GM12891 (cell line): ENCODE measurements around the gene NCK1.

Experiments used
- DNase-seq: peaks from one replicate; pipeline ENCODE4 v3.0.0; 2011; ENCODE audit warnings: low spot score; ENCODE audit not compliant: insufficient read length
- FAIRE-seq: peaks from 2 replicates; lab custom pipeline; 2011; peaks lifted over from hg19 to GRCh38; lab: Jason Lieb, UNC
- PAX5 ChIP-seq: IDR thresholded peaks from 2 replicates; pipeline ENCODE4 v1.6.1; 2011; ENCODE audit warnings: low read length, moderate library complexity, mild to moderate bottlenecking; ENCODE audit not compliant: insufficient read depth, severe bottlenecking
- POLR2A ChIP-seq: IDR thresholded peaks from 2 replicates; pipeline ENCODE4 v1.6.1; 2011; ENCODE audit warnings: low read depth, low read length, control low read depth
- POLR2AphosphoS5 ChIP-seq: IDR thresholded peaks from 2 replicates; pipeline ENCODE4 v1.6.1; 2011; ENCODE audit warnings: low read depth, low read length, control low read depth
- POU2F2 ChIP-seq: IDR thresholded peaks from 2 replicates; pipeline ENCODE4 v1.6.1; 2011; ENCODE audit warnings: low read depth, mild to moderate bottlenecking, control low read depth, low read length, moderate library complexity
- SPI1 ChIP-seq: IDR thresholded peaks from 2 replicates; pipeline ENCODE4 v1.6.1; 2011; ENCODE audit warnings: low read depth, low read length, control low read depth
- TAF1 ChIP-seq: IDR thresholded peaks from 2 replicates; pipeline ENCODE4 v1.6.1; 2011; ENCODE audit warnings: low read depth, low read length, control low read depth

Gene NCK1

GRCh38 chr3:136908297-136908696 lies 46.3 kb downstream of the NCK1 start:
- DNase-seq (no peak), FAIRE-seq (no peak)
- no peak for TF ChIP-seq POLR2A
- no peak for TF ChIP-seq SPI1
- no peak for TF ChIP-seq TAF1
- TF ChIP-seq POU2F2, result no peak
- no peak for TF ChIP-seq PAX5

- peak; percentile 72 for FAIRE-seq
- no peak for DNase-seq
- TF ChIP-seq TAF1 (no peak), PAX5 (no peak), POLR2AphosphoS5 (no peak), SPI1 (no peak), POLR2A (no peak), POU2F2 (no peak)
Observed at GRCh38 chr3:136909187-136909586, 47.2 kb downstream of the NCK1 start.

GRCh38 chr3:136910697-136911096 lies 48.7 kb downstream of the NCK1 start:
- FAIRE-seq, result no peak
- no peak for DNase-seq
- no peak for TF ChIP-seq POU2F2
- no peak for TF ChIP-seq PAX5
- no peak for TF ChIP-seq TAF1
- TF ChIP-seq POLR2A, result no peak
- TF ChIP-seq POLR2AphosphoS5, result no peak
- no peak for TF ChIP-seq SPI1

GRCh38 chr3:136913168-136913567 lies 51.2 kb downstream of the NCK1 start:
- FAIRE-seq, result no peak
- no peak for TF ChIP-seq PAX5
- TF ChIP-seq SPI1, result no peak
- TF ChIP-seq POLR2AphosphoS5, result no peak
- TF ChIP-seq TAF1, result no peak
- TF ChIP-seq POLR2A, result no peak
- TF ChIP-seq POU2F2, result no peak
- no peak for DNase-seq

- no peak for DNase-seq
- FAIRE-seq, result no peak
- TF ChIP-seq PAX5 (no peak), TAF1 (no peak)
Observed at GRCh38 chr3:136914739-136915138, 52.7 kb downstream of the NCK1 start.

- TF ChIP-seq POU2F2 (no peak), TAF1 (no peak), SPI1 (no peak), PAX5 (no peak), POLR2A (no peak), POLR2AphosphoS5 (no peak)
- DNase-seq (no peak), FAIRE-seq (peak; percentile 16)
Observed at GRCh38 chr3:136916223-136916622, 54.2 kb downstream of the NCK1 start.

- FAIRE-seq, result peak; percentile 51
- DNase-seq, result no peak
- TF ChIP-seq POU2F2, result no peak
- TF ChIP-seq POLR2A, result no peak
- TF ChIP-seq PAX5, result no peak
Observed at GRCh38 chr3:136919799-136920580, 58.0 kb downstream of the NCK1 start.

- TF ChIP-seq POU2F2 (no peak), POLR2AphosphoS5 (no peak), PAX5 (no peak), TAF1 (no peak), SPI1 (no peak), POLR2A (no peak)
- DNase-seq, result no peak
- FAIRE-seq, result peak; percentile 86
Observed at GRCh38 chr3:136920904-136921611, 59.0 kb downstream of the NCK1 start.

GRCh38 chr3:136925425-136926190 lies 63.6 kb downstream of the NCK1 start:
- no peak for DNase-seq
- peak; percentile 92 for FAIRE-seq

More at GRCh38 chr3:136925425-136926190, 63.6 kb downstream of the NCK1 start:
- TF ChIP-seq PAX5 (no peak), POLR2A (no peak), POLR2AphosphoS5 (no peak), SPI1 (no peak), POU2F2 (no peak), TAF1 (no peak)
